ENCODE results near the gene PRKG1.

DNA sequence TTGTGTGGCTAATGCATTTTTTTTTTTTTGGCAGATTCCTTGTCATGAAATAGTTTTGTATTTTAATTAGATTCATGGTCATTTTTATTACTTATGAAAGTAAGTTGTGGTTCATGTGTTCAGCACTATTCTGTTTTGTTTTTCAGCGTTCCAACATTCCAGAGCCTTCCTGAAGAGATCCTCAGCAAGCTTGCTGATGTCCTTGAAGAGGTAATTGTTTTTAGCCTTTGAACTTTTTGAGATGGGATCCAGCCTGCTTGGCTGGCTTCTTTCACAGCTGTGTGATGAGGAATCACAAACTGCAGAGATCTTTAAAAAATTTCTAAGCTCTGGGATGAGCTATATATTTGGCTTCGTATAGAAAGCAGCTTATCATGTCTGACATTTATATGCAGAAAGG, 833.1 kb downstream of the PRKG1 start:
- TF ChIP-seq, protein P1, sequence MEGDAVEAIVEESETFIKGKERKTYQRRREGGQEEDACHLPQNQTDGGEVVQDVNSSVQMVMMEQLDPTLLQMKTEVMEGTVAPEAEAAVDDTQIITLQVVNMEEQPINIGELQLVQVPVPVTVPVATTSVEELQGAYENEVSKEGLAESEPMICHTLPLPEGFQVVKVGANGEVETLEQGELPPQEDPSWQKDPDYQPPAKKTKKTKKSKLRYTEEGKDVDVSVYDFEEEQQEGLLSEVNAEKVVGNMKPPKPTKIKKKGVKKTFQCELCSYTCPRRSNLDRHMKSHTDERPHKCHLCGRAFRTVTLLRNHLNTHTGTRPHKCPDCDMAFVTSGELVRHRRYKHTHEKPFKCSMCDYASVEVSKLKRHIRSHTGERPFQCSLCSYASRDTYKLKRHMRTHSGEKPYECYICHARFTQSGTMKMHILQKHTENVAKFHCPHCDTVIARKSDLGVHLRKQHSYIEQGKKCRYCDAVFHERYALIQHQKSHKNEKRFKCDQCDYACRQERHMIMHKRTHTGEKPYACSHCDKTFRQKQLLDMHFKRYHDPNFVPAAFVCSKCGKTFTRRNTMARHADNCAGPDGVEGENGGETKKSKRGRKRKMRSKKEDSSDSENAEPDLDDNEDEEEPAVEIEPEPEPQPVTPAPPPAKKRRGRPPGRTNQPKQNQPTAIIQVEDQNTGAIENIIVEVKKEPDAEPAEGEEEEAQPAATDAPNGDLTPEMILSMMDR (IDR thresholded peaks at IDR 0.05; ENCODE audit: low read depth, low read length, missing input control) = no peak
- TF ChIP-seq HNF4A (conservative IDR thresholded peaks at IDR 0.05) (no peak), RAD21 (IDR thresholded peaks at IDR 0.05) (no peak), TAF1 (conservative IDR thresholded peaks at IDR 0.05) (no peak), EGR1 (IDR thresholded peaks at IDR 0.05; ENCODE audit: low read depth in 2 of 2) (no peak), YY1 (IDR thresholded peaks at IDR 0.05) (no peak), RXRA (IDR thresholded peaks at IDR 0.05) (no peak)
- TF ChIP-seq, protein P2, sequence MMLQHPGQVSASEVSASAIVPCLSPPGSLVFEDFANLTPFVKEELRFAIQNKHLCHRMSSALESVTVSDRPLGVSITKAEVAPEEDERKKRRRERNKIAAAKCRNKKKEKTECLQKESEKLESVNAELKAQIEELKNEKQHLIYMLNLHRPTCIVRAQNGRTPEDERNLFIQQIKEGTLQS (IDR thresholded peaks at IDR 0.05) = no peak
- TF ChIP-seq, protein P3, sequence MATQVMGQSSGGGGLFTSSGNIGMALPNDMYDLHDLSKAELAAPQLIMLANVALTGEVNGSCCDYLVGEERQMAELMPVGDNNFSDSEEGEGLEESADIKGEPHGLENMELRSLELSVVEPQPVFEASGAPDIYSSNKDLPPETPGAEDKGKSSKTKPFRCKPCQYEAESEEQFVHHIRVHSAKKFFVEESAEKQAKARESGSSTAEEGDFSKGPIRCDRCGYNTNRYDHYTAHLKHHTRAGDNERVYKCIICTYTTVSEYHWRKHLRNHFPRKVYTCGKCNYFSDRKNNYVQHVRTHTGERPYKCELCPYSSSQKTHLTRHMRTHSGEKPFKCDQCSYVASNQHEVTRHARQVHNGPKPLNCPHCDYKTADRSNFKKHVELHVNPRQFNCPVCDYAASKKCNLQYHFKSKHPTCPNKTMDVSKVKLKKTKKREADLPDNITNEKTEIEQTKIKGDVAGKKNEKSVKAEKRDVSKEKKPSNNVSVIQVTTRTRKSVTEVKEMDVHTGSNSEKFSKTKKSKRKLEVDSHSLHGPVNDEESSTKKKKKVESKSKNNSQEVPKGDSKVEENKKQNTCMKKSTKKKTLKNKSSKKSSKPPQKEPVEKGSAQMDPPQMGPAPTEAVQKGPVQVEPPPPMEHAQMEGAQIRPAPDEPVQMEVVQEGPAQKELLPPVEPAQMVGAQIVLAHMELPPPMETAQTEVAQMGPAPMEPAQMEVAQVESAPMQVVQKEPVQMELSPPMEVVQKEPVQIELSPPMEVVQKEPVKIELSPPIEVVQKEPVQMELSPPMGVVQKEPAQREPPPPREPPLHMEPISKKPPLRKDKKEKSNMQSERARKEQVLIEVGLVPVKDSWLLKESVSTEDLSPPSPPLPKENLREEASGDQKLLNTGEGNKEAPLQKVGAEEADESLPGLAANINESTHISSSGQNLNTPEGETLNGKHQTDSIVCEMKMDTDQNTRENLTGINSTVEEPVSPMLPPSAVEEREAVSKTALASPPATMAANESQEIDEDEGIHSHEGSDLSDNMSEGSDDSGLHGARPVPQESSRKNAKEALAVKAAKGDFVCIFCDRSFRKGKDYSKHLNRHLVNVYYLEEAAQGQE (IDR thresholded peaks at IDR 0.05) = no peak
- TF ChIP-seq, protein P4, sequence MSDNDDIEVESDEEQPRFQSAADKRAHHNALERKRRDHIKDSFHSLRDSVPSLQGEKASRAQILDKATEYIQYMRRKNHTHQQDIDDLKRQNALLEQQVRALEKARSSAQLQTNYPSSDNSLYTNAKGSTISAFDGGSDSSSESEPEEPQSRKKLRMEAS (IDR thresholded peaks at IDR 0.05) = no peak
